ENCODE measurements around the gene RGL1.

RGL1 gene

DNA sequence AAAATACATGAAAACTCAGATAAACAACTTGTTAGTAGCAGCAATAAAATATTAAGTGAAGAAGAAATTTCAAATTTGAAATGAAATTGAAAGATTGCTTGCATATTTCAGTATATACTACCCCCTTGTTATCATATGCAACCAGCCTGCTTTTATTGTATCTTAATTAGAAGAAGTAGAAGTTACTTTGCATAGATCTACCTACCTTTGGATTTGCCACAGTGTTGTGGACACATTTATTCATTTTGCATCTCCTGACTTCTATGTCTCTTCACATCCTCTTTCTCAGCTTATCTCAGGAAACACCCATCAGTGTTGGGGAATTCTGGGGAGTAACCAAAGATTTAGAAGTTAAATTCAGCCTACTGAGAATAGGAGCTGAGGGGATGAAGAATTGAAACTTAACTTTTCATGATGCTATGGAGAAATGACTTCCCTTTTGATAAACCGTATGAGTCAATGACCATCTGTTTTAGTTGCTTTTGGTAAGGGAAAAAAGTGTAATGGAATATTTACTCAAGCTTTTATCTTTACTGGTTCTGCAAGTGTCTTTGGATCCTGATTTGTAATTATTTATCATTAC, 96.9 kb downstream of the RGL1 start:
- TF ChIP-seq ZSCAN30 (tag by site-specific recombination; IDR thresholded peaks at IDR 0.05) (no peak), GLI4 (tag by site-specific recombination; IDR thresholded peaks at IDR 0.05) (no peak), GFI1B (tag by site-specific recombination; IDR thresholded peaks at IDR 0.05) (no peak), ZNF354C (tag by site-specific recombination; IDR thresholded peaks at IDR 0.05; ENCODE audit: borderline replicate concordance, low read depth) (no peak)
- ChIA-PET POLR2A (no interaction called here), CTCF (interaction anchor here (0.8 kb wide), 1 partner anchor 246 kb away, joined by 3 read pairs; no protein-coding TSS in a partner anchor)
- Histone ChIP-seq H3K27ac (ENCODE audit: extremely low read depth, low read depth, low read length) (no peak overlapping the region), H3K36me3 (ENCODE audit: control insufficient read depth in 2 of 2, insufficient read depth in 1 of 2, low read length in 2 of 2) (peaks cover 0 to 18% of the 10 kb centered on the region in 2 experiments; a peak in 1 of 3 replicates), H3K9me3 (ENCODE audit: control insufficient read depth, insufficient read depth, low read depth, low read length) (no peaks in the 10 kb centered on the region), H3K4me1 (ENCODE audit: control insufficient read depth, insufficient read depth, low read length) (no peaks in the 10 kb centered on the region), H3K4me3 (ENCODE audit: low read depth, low read length) (no peak overlapping the region)

DNA sequence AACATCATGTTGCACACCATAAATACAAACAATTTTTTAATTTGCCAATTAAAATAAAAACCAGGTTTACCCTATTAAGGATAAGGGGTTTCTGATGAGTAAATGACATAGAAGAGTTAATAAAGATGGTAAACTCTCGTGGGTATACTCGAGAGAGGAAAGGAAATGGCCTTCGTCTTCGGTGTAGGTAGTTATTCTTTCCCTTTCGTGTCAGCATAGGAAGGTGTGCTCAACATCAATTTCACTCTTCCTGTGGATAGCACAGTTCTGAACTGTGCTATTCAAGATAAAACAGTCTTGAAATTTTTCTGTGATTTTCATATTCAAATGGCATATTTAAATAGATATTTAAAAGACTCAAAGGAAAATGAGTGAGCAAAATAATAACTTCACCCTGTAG, 98.2 kb downstream of the RGL1 start:
- peaks cover 0 to 28% of the 10 kb centered on the region in 2 experiments; a peak in 2 of 3 replicates for H3K36me3 ChIP-seq (ENCODE audit: control insufficient read depth in 2 of 2, insufficient read depth in 1 of 2, low read length in 2 of 2)

DNA sequence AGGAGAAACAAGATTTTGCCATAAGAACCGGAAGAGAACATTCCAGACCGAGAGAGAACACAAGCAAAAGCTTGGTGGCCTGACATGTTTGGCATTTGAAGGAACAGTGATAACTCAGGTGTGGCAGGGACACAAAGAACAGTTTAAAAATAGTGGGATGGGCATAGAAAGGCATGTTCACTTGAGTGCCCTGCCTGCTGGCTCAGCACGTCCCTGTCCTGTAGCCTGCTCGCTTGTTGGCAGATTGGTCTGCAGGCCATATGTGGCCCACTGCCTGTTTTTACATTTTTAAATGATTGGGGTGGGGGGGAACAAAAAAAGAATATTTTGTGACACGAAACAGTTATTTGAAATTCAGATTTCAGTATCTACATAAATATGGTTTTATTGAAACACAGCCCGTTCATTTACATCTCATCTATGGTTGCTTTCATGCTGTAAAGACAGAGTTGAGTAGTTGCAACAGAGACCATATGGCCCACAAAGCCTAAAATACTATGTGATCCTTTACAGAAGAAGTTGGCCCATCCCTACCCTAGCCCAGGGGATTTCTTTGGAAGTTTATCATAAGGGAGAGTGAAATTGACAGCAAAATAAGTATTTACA, 100.7 kb downstream of the RGL1 start:
- no peaks in the 10 kb centered on the region for H3K4me1 ChIP-seq (ENCODE audit: control insufficient read depth, insufficient read depth, low read length)
- H3K36me3 ChIP-seq (ENCODE audit: control insufficient read depth in 2 of 2, insufficient read depth in 1 of 2, low read length in 2 of 2), result peaks cover 0 to 27% of the 10 kb centered on the region in 2 experiments; a peak in 2 of 3 replicates
- ChIA-PET CTCF (interaction anchor here (0.7 to 2.4 kb wide), 2 partner anchors 10 to 62 kb away, joined by 5 to 12 read pairs; no protein-coding TSS in a partner anchor), POLR2A (no interaction called here)
- H3K4me3 ChIP-seq (ENCODE audit: low read depth, low read length), result no peak overlapping the region
- H3K9me3 ChIP-seq (ENCODE audit: control insufficient read depth, insufficient read depth, low read depth, low read length), result no peaks in the 10 kb centered on the region
- no peak overlapping the region for H3K27ac ChIP-seq (ENCODE audit: extremely low read depth, low read depth, low read length)
- TF ChIP-seq ZNF585B (tag by site-specific recombination; IDR thresholded peaks at IDR 0.05) (no peak), ZNF366 (tag by site-specific recombination; conservative IDR thresholded peaks at IDR 0.05) (no peak), KLF8 (tag by site-specific recombination; IDR thresholded peaks at IDR 0.05) (no peak), ZIC2 (tag by site-specific recombination; IDR thresholded peaks at IDR 0.05) (no peak), ZNF48 (tag by site-specific recombination; IDR thresholded peaks at IDR 0.05) (no peak), OVOL3 (tag by site-specific recombination; IDR thresholded peaks at IDR 0.05) (no peak), ZBTB7A (tag by site-specific recombination; IDR thresholded peaks at IDR 0.05; ENCODE audit: low read depth) (no peak), SCRT2 (tag by site-specific recombination; IDR thresholded peaks at IDR 0.05) (no peak), ZNF155 (tag by site-specific recombination; IDR thresholded peaks at IDR 0.05) (no peak), ZNF530 (tag by site-specific recombination; IDR thresholded peaks at IDR 0.05; ENCODE audit: low read depth) (no peak), ZFP41 (tag by site-specific recombination; IDR thresholded peaks at IDR 0.05; ENCODE audit: borderline replicate concordance) (no peak), YY1 (tag by site-specific recombination; IDR thresholded peaks at IDR 0.05) (no peak), EGR2 (tag by site-specific recombination; IDR thresholded peaks at IDR 0.05; ENCODE audit: low read depth) (no peak)
- TF ChIP-seq, protein P1, sequence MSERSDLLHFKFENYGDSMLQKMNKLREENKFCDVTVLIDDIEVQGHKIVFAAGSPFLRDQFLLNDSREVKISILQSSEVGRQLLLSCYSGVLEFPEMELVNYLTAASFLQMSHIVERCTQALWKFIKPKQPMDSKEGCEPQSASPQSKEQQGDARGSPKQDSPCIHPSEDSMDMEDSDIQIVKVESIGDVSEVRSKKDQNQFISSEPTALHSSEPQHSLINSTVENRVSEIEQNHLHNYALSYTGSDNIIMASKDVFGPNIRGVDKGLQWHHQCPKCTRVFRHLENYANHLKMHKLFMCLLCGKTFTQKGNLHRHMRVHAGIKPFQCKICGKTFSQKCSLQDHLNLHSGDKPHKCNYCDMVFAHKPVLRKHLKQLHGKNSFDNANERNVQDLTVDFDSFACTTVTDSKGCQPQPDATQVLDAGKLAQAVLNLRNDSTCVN (tag by site-specific recombination; optimal IDR thresholded peaks at IDR 0.05), result no peak
- TF ChIP-seq, protein P2, sequence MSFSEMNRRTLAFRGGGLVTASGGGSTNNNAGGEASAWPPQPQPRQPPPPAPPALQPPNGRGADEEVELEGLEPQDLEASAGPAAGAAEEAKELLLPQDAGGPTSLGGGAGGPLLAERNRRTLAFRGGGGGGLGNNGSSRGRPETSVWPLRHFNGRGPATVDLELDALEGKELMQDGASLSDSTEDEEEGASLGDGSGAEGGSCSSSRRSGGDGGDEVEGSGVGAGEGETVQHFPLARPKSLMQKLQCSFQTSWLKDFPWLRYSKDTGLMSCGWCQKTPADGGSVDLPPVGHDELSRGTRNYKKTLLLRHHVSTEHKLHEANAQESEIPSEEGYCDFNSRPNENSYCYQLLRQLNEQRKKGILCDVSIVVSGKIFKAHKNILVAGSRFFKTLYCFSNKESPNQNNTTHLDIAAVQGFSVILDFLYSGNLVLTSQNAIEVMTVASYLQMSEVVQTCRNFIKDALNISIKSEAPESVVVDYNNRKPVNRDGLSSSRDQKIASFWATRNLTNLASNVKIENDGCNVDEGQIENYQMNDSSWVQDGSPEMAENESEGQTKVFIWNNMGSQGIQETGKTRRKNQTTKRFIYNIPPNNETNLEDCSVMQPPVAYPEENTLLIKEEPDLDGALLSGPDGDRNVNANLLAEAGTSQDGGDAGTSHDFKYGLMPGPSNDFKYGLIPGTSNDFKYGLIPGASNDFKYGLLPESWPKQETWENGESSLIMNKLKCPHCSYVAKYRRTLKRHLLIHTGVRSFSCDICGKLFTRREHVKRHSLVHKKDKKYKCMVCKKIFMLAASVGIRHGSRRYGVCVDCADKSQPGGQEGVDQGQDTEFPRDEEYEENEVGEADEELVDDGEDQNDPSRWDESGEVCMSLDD (tag by site-specific recombination; IDR thresholded peaks at IDR 0.05), result no peak
- TF ChIP-seq, protein P3, sequence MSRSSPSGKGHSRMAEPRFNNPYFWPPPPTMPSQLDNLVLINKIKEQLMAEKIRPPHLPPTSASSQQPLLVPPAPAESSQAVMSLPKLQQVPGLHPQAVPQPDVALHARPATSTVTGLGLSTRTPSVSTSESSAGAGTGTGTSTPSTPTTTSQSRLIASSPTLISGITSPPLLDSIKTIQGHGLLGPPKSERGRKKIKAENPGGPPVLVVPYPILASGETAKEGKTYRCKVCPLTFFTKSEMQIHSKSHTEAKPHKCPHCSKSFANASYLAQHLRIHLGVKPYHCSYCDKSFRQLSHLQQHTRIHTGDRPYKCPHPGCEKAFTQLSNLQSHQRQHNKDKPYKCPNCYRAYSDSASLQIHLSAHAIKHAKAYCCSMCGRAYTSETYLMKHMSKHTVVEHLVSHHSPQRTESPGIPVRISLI (tag by site-specific recombination; IDR thresholded peaks at IDR 0.05), result no peak
- TF ChIP-seq, protein P4, sequence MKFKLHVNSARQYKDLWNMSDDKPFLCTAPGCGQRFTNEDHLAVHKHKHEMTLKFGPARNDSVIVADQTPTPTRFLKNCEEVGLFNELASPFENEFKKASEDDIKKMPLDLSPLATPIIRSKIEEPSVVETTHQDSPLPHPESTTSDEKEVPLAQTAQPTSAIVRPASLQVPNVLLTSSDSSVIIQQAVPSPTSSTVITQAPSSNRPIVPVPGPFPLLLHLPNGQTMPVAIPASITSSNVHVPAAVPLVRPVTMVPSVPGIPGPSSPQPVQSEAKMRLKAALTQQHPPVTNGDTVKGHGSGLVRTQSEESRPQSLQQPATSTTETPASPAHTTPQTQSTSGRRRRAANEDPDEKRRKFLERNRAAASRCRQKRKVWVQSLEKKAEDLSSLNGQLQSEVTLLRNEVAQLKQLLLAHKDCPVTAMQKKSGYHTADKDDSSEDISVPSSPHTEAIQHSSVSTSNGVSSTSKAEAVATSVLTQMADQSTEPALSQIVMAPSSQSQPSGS (tag by site-specific recombination; IDR thresholded peaks at IDR 0.05; ENCODE audit: low read depth), result no peak

More for the DNA sequence above, 98.2 kb downstream of the RGL1 start:
- ChIA-PET POLR2A (no interaction called here), CTCF (no interaction called here)
- no peak overlapping the region for H3K4me3 ChIP-seq (ENCODE audit: low read depth, low read length)
- H3K27ac ChIP-seq (ENCODE audit: extremely low read depth, low read depth, low read length), result no peak overlapping the region
- H3K9me3 ChIP-seq (ENCODE audit: control insufficient read depth, insufficient read depth, low read depth, low read length), result no peaks in the 10 kb centered on the region
- TF ChIP-seq, protein P5, sequence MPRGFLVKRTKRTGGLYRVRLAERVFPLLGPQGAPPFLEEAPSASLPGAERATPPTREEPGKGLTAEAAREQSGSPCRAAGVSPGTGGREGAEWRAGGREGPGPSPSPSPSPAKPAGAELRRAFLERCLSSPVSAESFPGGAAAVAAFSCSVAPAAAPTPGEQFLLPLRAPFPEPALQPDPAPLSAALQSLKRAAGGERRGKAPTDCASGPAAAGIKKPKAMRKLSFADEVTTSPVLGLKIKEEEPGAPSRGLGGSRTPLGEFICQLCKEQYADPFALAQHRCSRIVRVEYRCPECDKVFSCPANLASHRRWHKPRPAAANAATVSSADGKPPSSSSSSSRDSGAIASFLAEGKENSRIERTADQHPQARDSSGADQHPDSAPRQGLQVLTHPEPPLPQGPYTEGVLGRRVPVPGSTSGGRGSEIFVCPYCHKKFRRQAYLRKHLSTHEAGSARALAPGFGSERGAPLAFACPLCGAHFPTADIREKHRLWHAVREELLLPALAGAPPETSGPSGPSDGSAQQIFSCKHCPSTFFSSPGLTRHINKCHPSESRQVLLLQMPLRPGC (tag by site-specific recombination; IDR thresholded peaks at IDR 0.05), result no peak
- TF ChIP-seq RBAK (tag by site-specific recombination; IDR thresholded peaks at IDR 0.05), result no peak
- H3K4me1 ChIP-seq (ENCODE audit: control insufficient read depth, insufficient read depth, low read length), result no peaks in the 10 kb centered on the region
